H1 (cell line): ENCODE measurements around the gene QSOX1. TPM values are rescaled to one million over a fixed set of nuclear protein-coding genes. Genes with fewer than 3 reads are reported as not detected.

Source experiments
- CTCF ChIA-PET: fragments of 300-600 bp; sonication (Branson Sonifier 250); formaldehyde crosslinking; loops from one replicate; lab custom pipeline; 2021; ENCODE audit not compliant: partially characterized antibody; lab: Charles Lee
- POLR2A ChIA-PET: fragments of 300-600 bp; sonication (Branson Sonifier 250); formaldehyde crosslinking; loops from one replicate; lab custom pipeline; 2021; ENCODE audit warnings: inconsistent platforms; ENCODE audit not compliant: partially characterized antibody; lab: Charles Lee
- DNase-seq, 2 experiments: peaks; one replicate each; pipeline versions ENCODE4 v3.0.0 to v3.0.0-alpha.2; 2010 to 2022; ENCODE audit warnings: low spot score in 2 of 2, low read depth in 1 of 2, mixed read lengths in 1 of 2
- FAIRE-seq: peaks from 2 replicates; lab custom pipeline; 2011; peaks lifted over from hg19 to GRCh38; lab: Jason Lieb, UNC
- H2AFZ ChIP-seq: 2 replicates; pipeline ENCODE4 v1.8.1; 2012; ENCODE audit warnings: low read length, inconsistent platforms
- H2AK5ac ChIP-seq: 2 replicates; pipeline ENCODE4 v1.6.1; 2013; ENCODE audit warnings: low read depth, low read length
- H2BK120ac ChIP-seq: replicated peaks from 2 replicates; pipeline ENCODE3; 2013; ENCODE audit warnings: low read depth, low read length, inconsistent platforms
- H2BK12ac ChIP-seq: 2 replicates; pipeline ENCODE4 v1.6.1; 2013; ENCODE audit warnings: low read depth, low read length
- H2BK15ac ChIP-seq: 2 replicates; pipeline ENCODE4 v1.6.1; 2013; ENCODE audit warnings: low read length
- H2BK20ac ChIP-seq: 2 replicates; pipeline ENCODE4 v1.6.1; 2013; ENCODE audit warnings: low read length
- H2BK5ac ChIP-seq: 2 replicates; pipeline ENCODE4 v1.6.1; 2013; ENCODE audit warnings: low read depth, low read length
- H3K14ac ChIP-seq: 2 replicates; pipeline ENCODE4 v1.6.1; 2013; ENCODE audit warnings: inconsistent platforms; ENCODE audit not compliant: insufficient read length
- H3K18ac ChIP-seq: 2 replicates; pipeline ENCODE4 v1.6.1; 2013; ENCODE audit warnings: low read length; ENCODE audit errors: extremely low read depth
- H3K23ac ChIP-seq: 2 replicates; pipeline ENCODE4 v1.6.1; 2013; ENCODE audit warnings: inconsistent platforms; ENCODE audit not compliant: insufficient read length
- H3K23me2 ChIP-seq: 2 replicates; pipeline ENCODE4 v1.6.1; 2013; ENCODE audit warnings: low read depth, low read length
- H3K27ac ChIP-seq: 2 replicates; pipeline ENCODE4 v1.6.1; 2011; ENCODE audit warnings: low read depth, low read length, inconsistent platforms
- H3K27me3 ChIP-seq, 4 experiments: replicated peaks in 1 of 4; 1 replicate in 1 of 4; 2 replicates in 3 of 4; pipeline versions ENCODE4 v1.6.1 to v1.8.1; 2011 to 2013; ENCODE audit warnings: low read length in 3 of 4, mild to moderate bottlenecking in 3 of 4, inconsistent platforms in 2 of 4, mixed read lengths in 2 of 4, moderate library complexity in 1 of 4; ENCODE audit not compliant: control insufficient read depth in 3 of 4, insufficient read depth in 3 of 4; ENCODE audit errors: extremely low read depth in 1 of 4
- H3K36me3 ChIP-seq, 4 experiments: 2 replicates each; pipeline versions ENCODE4 v1.6.1 to v1.8.1; 2011 to 2013; ENCODE audit warnings: mild to moderate bottlenecking in 4 of 4, low read length in 3 of 4, moderate library complexity in 2 of 4, control low read depth in 1 of 4, inconsistent platforms in 1 of 4; ENCODE audit not compliant: insufficient read depth in 4 of 4, control insufficient read depth in 2 of 4
- H3K4ac ChIP-seq: replicated peaks from 2 replicates; pipeline ENCODE3; 2013; ENCODE audit warnings: low read length, low read depth, mixed read lengths, inconsistent platforms; ENCODE audit not compliant: insufficient read length
- H3K4me1 ChIP-seq, 4 experiments: replicated peaks in 1 of 4; 1 replicate in 1 of 4; 2 replicates in 3 of 4; pipeline versions ENCODE4 v1.6.1 to v1.8.1; 2011 to 2013; ENCODE audit warnings: low read length in 3 of 4, inconsistent platforms in 2 of 4, mixed read lengths in 1 of 4; ENCODE audit not compliant: insufficient read depth in 4 of 4, control insufficient read depth in 3 of 4
- H3K4me2 ChIP-seq, 2 experiments: 2 replicates each; pipeline versions ENCODE4 v1.6.1 to v1.8.1; 2011 to 2013; ENCODE audit warnings: low read depth in 2 of 2, low read length in 2 of 2, control low read depth in 1 of 2, inconsistent platforms in 1 of 2, mild to moderate bottlenecking in 1 of 2; ENCODE audit not compliant: insufficient read depth in 1 of 2
- H3K4me3 ChIP-seq, 4 experiments: fragments of 200-600, 300-600 bp in 1 of 4; sonication (generic), shearing (Covaris generic), sonication (Bioruptor Twin) in 1 of 4; 2 replicates each; pipeline versions ENCODE4 v1.5.1 to v1.8.1; 2011 to 2016; ENCODE audit warnings: low read length in 4 of 4, low read depth in 3 of 4, control low read depth in 2 of 4, inconsistent platforms in 2 of 4, mild to moderate bottlenecking in 2 of 4, mixed read lengths in 1 of 4, moderate library complexity in 1 of 4; ENCODE audit not compliant: insufficient read depth in 2 of 4; ENCODE audit errors: extremely low read depth in 1 of 4
- H3K56ac ChIP-seq: replicated peaks from 2 replicates; pipeline ENCODE3; 2013; ENCODE audit warnings: low read depth, mild to moderate bottlenecking, mixed read lengths, low read length, inconsistent platforms; ENCODE audit not compliant: insufficient read length
- H3K79me1 ChIP-seq: 2 replicates; pipeline ENCODE4 v1.6.1; 2013; ENCODE audit warnings: low read depth, low read length, control low read depth
- H3K79me2 ChIP-seq, 2 experiments: 2 replicates each; pipeline versions ENCODE4 v1.6.1 to v1.8.1; 2012 to 2013; ENCODE audit warnings: low read length in 2 of 2, mild to moderate bottlenecking in 2 of 2, inconsistent platforms in 1 of 2; ENCODE audit not compliant: insufficient read depth in 2 of 2, control insufficient read depth in 1 of 2
- H3K9ac ChIP-seq, 4 experiments: replicated peaks in 1 of 4; 1 replicate in 1 of 4; 2 replicates in 3 of 4; pipeline versions ENCODE4 v1.6.1 to v1.8.1; 2011 to 2013; ENCODE audit warnings: low read depth in 3 of 4, low read length in 3 of 4, control low read depth in 2 of 4, mild to moderate bottlenecking in 2 of 4, moderate library complexity in 2 of 4, inconsistent platforms in 1 of 4; ENCODE audit errors: extremely low read depth in 1 of 4
- H3K9me3 ChIP-seq, 2 experiments: 2 replicates each; pipeline versions ENCODE4 v1.6.1 to v1.8.1; 2012 to 2013; ENCODE audit warnings: mild to moderate bottlenecking in 2 of 2, moderate library complexity in 2 of 2, control low read depth in 1 of 2, inconsistent platforms in 1 of 2, low read depth in 1 of 2, low read length in 1 of 2, mixed read lengths in 1 of 2; ENCODE audit not compliant: insufficient read depth in 2 of 2
- H4K20me1 ChIP-seq, 2 experiments: replicated peaks in 1 of 2; 2 replicates each; pipeline versions ENCODE3 to v1.8.1; 2011 to 2013; ENCODE audit warnings: inconsistent platforms in 2 of 2, low read length in 2 of 2, mild to moderate bottlenecking in 1 of 2; ENCODE audit not compliant: insufficient read depth in 2 of 2, control insufficient read depth in 1 of 2
- H4K5ac ChIP-seq: 2 replicates; pipeline ENCODE4 v1.6.1; 2013; ENCODE audit warnings: low read length, low read depth, mixed read lengths, inconsistent platforms; ENCODE audit not compliant: insufficient read length
- H4K8ac ChIP-seq: 2 replicates; pipeline ENCODE4 v1.8.0; 2013; ENCODE audit warnings: mild to moderate bottlenecking, moderate library complexity, low read length, inconsistent platforms; ENCODE audit not compliant: insufficient read depth; ENCODE audit errors: extremely low read depth
- H4K91ac ChIP-seq: replicated peaks from 2 replicates; pipeline ENCODE3; 2013; ENCODE audit warnings: low read length, mixed read lengths, inconsistent platforms; ENCODE audit not compliant: insufficient read length
- BACH1 ChIP-seq: IDR thresholded peaks from 2 replicates; pipeline ENCODE4 v1.6.1; 2012; ENCODE audit warnings: low read length, improper control_type of control experiment
- CBX8 ChIP-seq: fragments of 300-800, 300-1000 bp; sonication (generic); IDR thresholded peaks from 2 replicates; pipeline ENCODE4 v1.7.1; 2016; ENCODE audit warnings: low read depth, low read length, borderline replicate concordance
- CHD1 ChIP-seq: IDR thresholded peaks from 2 replicates; pipeline ENCODE4 v1.6.1; 2012; ENCODE audit warnings: low read depth, low read length, improper control_type of control experiment
- CREB1 ChIP-seq: IDR thresholded peaks from 2 replicates; pipeline ENCODE4 v1.6.1; 2012; ENCODE audit warnings: inconsistent platforms
- EZH2 ChIP-seq: fragments of 200-600 bp; sonication (generic); IDR thresholded peaks from 2 replicates; pipeline ENCODE4 v1.7.1; 2012; ENCODE audit warnings: low read depth, mild to moderate bottlenecking, moderate library complexity, low read length, inconsistent platforms; ENCODE audit not compliant: severe bottlenecking
- KDM4A ChIP-seq: IDR thresholded peaks from one replicate; pipeline ENCODE4 v1.7.1; 2012; ENCODE audit warnings: low read depth, mild to moderate bottlenecking, moderate library complexity, low read length, inconsistent platforms; ENCODE audit not compliant: severe bottlenecking
- POLR2A ChIP-seq, 2 experiments: IDR thresholded peaks; 1 replicate in 1 of 2; 2 replicates in 1 of 2; pipeline ENCODE4 v1.6.1; 2011; ENCODE audit warnings: low read depth in 2 of 2, low read length in 2 of 2, mild to moderate bottlenecking in 2 of 2; ENCODE audit errors: control extremely low read depth in 1 of 2
- RAD21 ChIP-seq, 2 experiments: IDR thresholded peaks in 1 of 2; conservative IDR thresholded peaks in 1 of 2; 2 replicates each; pipeline ENCODE4 v1.6.1; 2011; ENCODE audit warnings: low read depth in 2 of 2, low read length in 2 of 2, improper control_type of control experiment in 1 of 2, inconsistent platforms in 1 of 2, mild to moderate bottlenecking in 1 of 2, moderate library complexity in 1 of 2
- SP1 ChIP-seq: IDR thresholded peaks from 2 replicates; pipeline ENCODE4 v1.6.1; 2011; ENCODE audit warnings: low read depth, low read length
- TAF1 ChIP-seq: IDR thresholded peaks from 2 replicates; pipeline ENCODE4 v1.6.1; 2011; ENCODE audit warnings: mild to moderate bottlenecking, low read depth, low read length
- ZNF274 ChIP-seq: IDR thresholded peaks from 2 replicates; pipeline ENCODE4 v1.7.0; 2012; ENCODE audit warnings: low read length, borderline replicate concordance; ENCODE audit errors: extremely low read depth
- WGBS, 2 experiments: shearing (Covaris generic) in 1 of 2; methylation state at CpG; one replicate each; pipeline versions ENCODE4 v1.1.6 to v1.1.7; 2013 to 2015; ENCODE audit warnings: low lambda C conversion rate in 2 of 2, mixed read lengths in 2 of 2, inconsistent platforms in 1 of 2, low coverage in 1 of 2, missing lambda C conversion rate in 1 of 2; ENCODE audit not compliant: insufficient replicate concordance in 2 of 2, insufficient coverage in 1 of 2, insufficient read length in 1 of 2; ENCODE audit errors: extremely low coverage in 1 of 2, missing lambda C conversion rate in 1 of 2; 5-methylcytosine and 5-hydroxymethylcytosine counted together
- polyA plus RNA-seq, 7 experiments: library from polyadenylated mRNA; depleted of rRNA in 3 of 7; stranded (reverse) in 5 of 7; unstranded in 2 of 7; fragments of >200 nt in 5 of 7; fragments of 200-250 nt in 2 of 7; gene quantifications; 1 replicate in 5 of 7; 2 replicates in 1 of 7; 4 replicates in 1 of 7; pipeline versions ENCODE4 v1.2.1 to v1.2.3, GENCODE V29; 2011 to 2013; ENCODE audit warnings: missing spikeins in 2 of 7, mixed read lengths in 2 of 7
- total RNA-seq: library from RNA; stranded (reverse); fragmentation: NEBNext Ultra II Directional; extraction: Animal tissue kit (Norgen Biotek cat#: 25700); gene quantifications from 2 replicates; pipeline ENCODE4 v1.2.1, GENCODE V29; 2021
- TF ChIP-seq, protein P1 (sequence below), 3 experiments: IDR thresholded peaks; 1 replicate in 2 of 3; 2 replicates in 1 of 3; pipeline versions ENCODE4 v1.5.1 to v1.6.1; 2011; ENCODE audit warnings: low read length in 3 of 3, mild to moderate bottlenecking in 3 of 3, inconsistent platforms in 2 of 3, low read depth in 1 of 3, moderate library complexity in 1 of 3; ENCODE audit not compliant: insufficient read depth in 1 of 3; ENCODE audit errors: control extremely low read depth in 1 of 3

The QSOX1 gene
- total and polyA plus RNA-seq, 2 of the 8 experiments (the other 6 are each of a cell fraction or from before 2014, with no cell fraction given) = 97.7 to 123 TPM

DNA sequence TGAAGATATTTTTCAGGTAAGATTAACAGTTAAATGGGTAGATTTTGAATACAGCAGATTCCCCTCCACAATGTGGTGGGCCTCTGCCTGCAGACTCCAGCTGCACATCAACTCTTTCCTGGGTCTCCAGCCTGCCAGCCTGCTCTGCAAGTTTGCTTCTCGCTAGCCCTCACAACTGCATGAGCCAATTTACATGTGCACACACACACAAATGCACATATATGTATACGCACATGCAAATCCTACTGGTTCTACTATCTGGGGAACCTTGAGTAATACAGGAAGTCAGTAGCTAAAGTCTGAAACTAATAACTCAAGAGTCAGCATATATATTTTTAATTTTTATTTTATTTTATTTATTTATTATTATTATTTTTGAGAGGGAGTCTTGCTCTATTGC, 34.8 kb upstream of the QSOX1 start:
- no peaks in the 10 kb centered on the region for H3K79me2 ChIP-seq
- no peak overlapping the region for H2BK15ac ChIP-seq
- H3K27me3 ChIP-seq = no peaks in the 10 kb centered on the region
- FAIRE-seq = no peak
- no peak overlapping the region for H3K4ac ChIP-seq
- no peak overlapping the region for H3K27ac ChIP-seq
- no peak overlapping the region for H3K9ac ChIP-seq
- H4K91ac ChIP-seq = no peak overlapping the region
- no peak overlapping the region for H3K4me3 ChIP-seq
- TF ChIP-seq, protein P1, sequence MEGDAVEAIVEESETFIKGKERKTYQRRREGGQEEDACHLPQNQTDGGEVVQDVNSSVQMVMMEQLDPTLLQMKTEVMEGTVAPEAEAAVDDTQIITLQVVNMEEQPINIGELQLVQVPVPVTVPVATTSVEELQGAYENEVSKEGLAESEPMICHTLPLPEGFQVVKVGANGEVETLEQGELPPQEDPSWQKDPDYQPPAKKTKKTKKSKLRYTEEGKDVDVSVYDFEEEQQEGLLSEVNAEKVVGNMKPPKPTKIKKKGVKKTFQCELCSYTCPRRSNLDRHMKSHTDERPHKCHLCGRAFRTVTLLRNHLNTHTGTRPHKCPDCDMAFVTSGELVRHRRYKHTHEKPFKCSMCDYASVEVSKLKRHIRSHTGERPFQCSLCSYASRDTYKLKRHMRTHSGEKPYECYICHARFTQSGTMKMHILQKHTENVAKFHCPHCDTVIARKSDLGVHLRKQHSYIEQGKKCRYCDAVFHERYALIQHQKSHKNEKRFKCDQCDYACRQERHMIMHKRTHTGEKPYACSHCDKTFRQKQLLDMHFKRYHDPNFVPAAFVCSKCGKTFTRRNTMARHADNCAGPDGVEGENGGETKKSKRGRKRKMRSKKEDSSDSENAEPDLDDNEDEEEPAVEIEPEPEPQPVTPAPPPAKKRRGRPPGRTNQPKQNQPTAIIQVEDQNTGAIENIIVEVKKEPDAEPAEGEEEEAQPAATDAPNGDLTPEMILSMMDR (IDR thresholded peaks at IDR 0.05; ENCODE audit: control extremely low read depth in 1 of 3, insufficient read depth in 1 of 3, low read depth in 1 of 3, low read length in 3 of 3) = no peak
- no peak for TF ChIP-seq POLR2A (IDR thresholded peaks at IDR 0.05; ENCODE audit: control extremely low read depth in 1 of 2, low read depth in 2 of 2, low read length in 2 of 2)
- no peak for TF ChIP-seq SP1
- no peak for TF ChIP-seq CBX8
- TF ChIP-seq BACH1 = no peak
- no peak for TF ChIP-seq RAD21 (IDR thresholded peaks at IDR 0.05 in 1 of 2, conservative IDR thresholded peaks at IDR 0.05 in 1 of 2; ENCODE audit: low read depth in 2 of 2, low read length in 2 of 2)
- no peak for TF ChIP-seq ZNF274
- TF ChIP-seq KDM4A = no peak
- no peak for TF ChIP-seq CHD1
- no peak for TF ChIP-seq EZH2
- no peak for TF ChIP-seq TAF1
- no peak for TF ChIP-seq CREB1
- TF ChIP-seq, all 59 proteins: peak for 0
- POLR2A ChIA-PET = no interaction called here
- Histone ChIP-seq H2AK5ac (no peak overlapping the region), H3K4me1 (no peaks in the 10 kb centered on the region), H3K36me3 (no peaks in the 10 kb centered on the region), H2BK20ac (no peak overlapping the region), H3K23ac (no peak overlapping the region), H3K4me2 (no peak overlapping the region), H2BK120ac (no peak overlapping the region), H3K9me3 (no peaks in the 10 kb centered on the region), H3K79me1 (no peaks in the 10 kb centered on the region), H4K20me1 (no peaks in the 10 kb centered on the region), H2BK12ac (no peak overlapping the region), H3K56ac (no peak overlapping the region), H3K14ac (no peak overlapping the region), H2BK5ac (no peak overlapping the region), H3K18ac (no peak overlapping the region), H3K23me2 (no peaks in the 10 kb centered on the region), H4K5ac (no peak overlapping the region), H2AFZ (no peak overlapping the region), H4K8ac (no peak overlapping the region)
- no peak for DNase-seq
- 95% methylated on average over 2 of the region's 2 CpGs; no CpG with 5 or more reads in 1 of the 2 experiments for WGBS, 2 experiments
- CTCF ChIA-PET = interaction anchor here (0.7 to 2.2 kb wide), 5 partner anchors 17 to 68 kb away, joined by 3 to 7 read pairs (median 3); no protein-coding TSS in a partner anchor
